Prostate gland (tissue), 2 donors: Measurements from ENCODE around the gene MELTF.

Experiments used
- CTCF ChIP-seq, 4 experiments: fragments of 200-600 bp in 2 of 4; fragments of 450-650 bp in 2 of 4; sonication (generic) in 2 of 4; IDR thresholded peaks; 1 replicate in 3 of 4; 2 replicates in 1 of 4; pipeline ENCODE4 v1.5.1; 2016 to 2019; ENCODE audit warnings: antibody characterized with exemption in 4 of 4, mild to moderate bottlenecking in 2 of 4, moderate library complexity in 2 of 4
- POLR2A ChIP-seq: fragments of 450-650 bp; IDR thresholded peaks from one replicate; pipeline ENCODE4 v1.6.1; 2016; ENCODE audit warnings: antibody characterized with exemption, mild to moderate bottlenecking
- POLR2AphosphoS5 ChIP-seq: sonication (generic); formaldehyde crosslinking; IDR thresholded peaks from one replicate; pipeline ENCODE4 v1.6.1; 2017; ENCODE audit warnings: antibody characterized with exemption

DNA sequence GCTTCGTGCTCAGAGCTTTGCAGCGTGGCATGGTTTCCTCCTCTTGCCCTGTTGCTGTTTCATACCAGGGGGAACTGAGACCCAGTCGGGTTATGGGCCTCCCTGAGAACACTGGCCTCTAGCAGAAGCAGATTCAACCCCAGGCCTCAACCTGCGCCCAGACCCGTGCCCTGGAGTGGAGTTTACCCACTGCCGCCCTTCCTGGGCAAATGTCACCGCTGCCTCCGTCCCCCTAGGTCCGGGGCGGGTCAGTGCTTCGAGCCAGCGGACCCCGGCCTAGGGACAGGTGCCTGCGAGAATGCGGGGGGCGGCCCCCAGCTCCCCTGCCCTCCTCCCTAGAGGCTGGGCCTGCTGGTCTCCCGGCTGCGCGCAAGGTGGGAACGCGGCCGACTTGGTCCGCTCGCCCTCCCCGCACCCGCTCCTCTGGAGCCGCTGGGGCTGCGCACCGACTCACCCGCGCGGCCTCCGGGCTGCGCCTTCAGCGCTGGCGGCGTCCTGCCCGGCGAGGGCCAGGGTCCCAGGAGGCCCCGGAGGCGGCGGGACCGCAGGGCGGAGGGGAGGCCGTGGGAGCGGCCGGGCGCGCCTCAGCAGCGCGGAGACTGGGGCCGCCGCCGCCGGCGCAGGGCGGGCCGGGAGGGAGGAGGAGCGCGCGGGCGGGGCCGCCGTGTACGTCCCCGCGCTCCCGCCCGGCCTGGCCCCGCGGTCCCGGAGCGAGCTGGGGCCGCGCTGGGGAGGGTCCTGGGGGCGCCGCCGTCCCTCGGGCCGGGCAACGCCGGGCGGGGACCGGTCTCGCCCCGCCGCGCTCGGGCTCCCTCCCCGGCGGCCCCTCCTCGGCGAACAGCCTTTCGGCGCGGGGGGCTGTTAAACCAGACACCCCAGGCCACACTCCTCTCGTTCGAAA is 61.1 kb downstream of the MELTF start, which contains the start of gene PIGZ:
- TF ChIP-seq POLR2AphosphoS5 (no peak), POLR2A (no peak), CTCF (IDR thresholded peaks at IDR 0.05) (no peak)
